ENCODE measurements around the gene EPHA7. TPM values are rescaled to one million over a fixed set of nuclear protein-coding genes. Genes with fewer than 3 reads are reported as not detected.

EPHA7 gene
- total and polyA plus RNA-seq, 2 donors (not counting 3 experiments of a cell fraction or from before 2014, with no cell fraction given), result not detected

DNA sequence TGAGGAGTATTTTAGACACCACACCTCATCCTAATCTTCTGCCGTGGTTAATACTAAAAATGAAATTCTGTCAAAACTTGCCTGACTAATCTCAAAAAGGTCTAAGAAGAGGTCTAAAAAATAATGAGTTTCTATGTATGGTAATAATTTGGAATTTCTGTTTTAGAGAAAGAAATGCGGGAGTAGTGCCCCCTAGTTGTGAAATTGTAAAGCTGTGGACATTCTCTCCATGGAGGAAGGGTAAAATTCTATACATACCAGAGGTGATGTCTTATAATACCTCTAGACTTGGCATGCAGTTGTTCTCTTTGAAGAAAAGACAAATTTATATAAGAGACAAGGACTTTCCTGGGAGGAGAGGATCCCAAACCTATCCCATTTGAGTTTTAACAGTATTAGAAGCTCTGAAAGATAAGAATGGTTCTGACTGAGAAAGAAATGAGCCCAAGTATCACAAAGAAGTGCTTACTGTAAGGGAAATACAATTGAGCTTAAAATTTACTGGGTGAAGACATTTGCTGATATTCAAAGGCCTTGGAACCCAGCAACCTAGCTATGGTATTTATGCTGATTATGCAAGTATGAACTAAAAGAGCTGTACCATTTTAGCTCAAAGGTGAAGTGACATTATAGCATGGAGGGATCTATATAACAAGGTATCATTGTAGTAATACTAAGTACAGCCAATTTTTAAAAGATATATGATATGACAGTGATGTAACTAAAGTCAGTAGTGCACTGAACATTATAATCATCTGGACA is 5.1 kb upstream of the EPHA7 start:
- BruUV-seq (replicated peaks), result no TSS peak
- POLR2A ChIA-PET, result no interaction called here

More for the DNA sequence above, 5.1 kb upstream of the EPHA7 start:
- Histone ChIP-seq H3K4me3 (replicated peaks in 1 of 3; ENCODE audit: insufficient read depth in 1 of 3, low read depth in 1 of 3, low read length in 3 of 3) (no peak overlapping the region), H3K36me3 (ENCODE audit: control insufficient read depth in 2 of 2, extremely low read depth in 1 of 2, insufficient read depth in 2 of 2, low read length in 2 of 2) (no peaks in the 10 kb centered on the region), H2AFZ (ENCODE audit: low read depth, low read length) (no peak overlapping the region), H3K79me2 (ENCODE audit: control insufficient read depth, insufficient read depth, low read length) (no peaks in the 10 kb centered on the region), H3K9me1 (replicated peaks; ENCODE audit: control insufficient read depth, extremely low read depth, insufficient read depth, low read length) (no peaks in the 10 kb centered on the region), H3K4me1 (ENCODE audit: control insufficient read depth, extremely low read depth, insufficient read depth, low read length) (peaks cover 9% of the 10 kb centered on the region), H4K20me1 (replicated peaks; ENCODE audit: control insufficient read depth, extremely low read depth, insufficient read depth, low read length) (no peaks in the 10 kb centered on the region), H3K9ac (replicated peaks; ENCODE audit: extremely low read depth, insufficient read depth, low read length) (no peak overlapping the region), H3K27me3 (ENCODE audit: control insufficient read depth in 2 of 2, insufficient read depth in 2 of 2, low read length in 2 of 2) (peaks cover 5 to 40% of the 10 kb centered on the region in 2 experiments), H3K27ac (ENCODE audit: insufficient read depth, low read depth, low read length) (no peak overlapping the region), H3K9me3 (replicated peaks; ENCODE audit: control insufficient read depth, insufficient read depth, low read length) (no peaks in the 10 kb centered on the region), H3K4me2 (ENCODE audit: insufficient read depth, low read length) (no peak overlapping the region)
- FAIRE-seq (peak; percentile 71), DNase-seq (ENCODE audit: low read depth, low spot score) (peak; percentile 36)
- intact Hi-C loops (cut with micrococcal nuclease), result loop anchor here (1.0 to 10.0 kb wide), 5 partner anchors 82 to 1300 kb away; no protein-coding TSS in a partner anchor
- no peak for TF ChIP-seq MYC (IDR thresholded peaks at IDR 0.05; ENCODE audit: low read depth, low read length)
- TF ChIP-seq POLR2A (IDR thresholded peaks at IDR 0.05; ENCODE audit: low read depth, low read length), result no peak
- no peak for TF ChIP-seq FOS (IDR thresholded peaks at IDR 0.05; ENCODE audit: borderline replicate concordance, insufficient read depth, low read length)
- no peak for TF ChIP-seq EZH2 (IDR thresholded peaks at IDR 0.05; ENCODE audit: borderline replicate concordance, low read depth, low read length, severe bottlenecking)
- peak; percentile 51 to 53 for TF ChIP-seq CTCF (IDR thresholded peaks at IDR 0.05; ENCODE audit: extremely low read depth in 1 of 2, insufficient read depth in 1 of 2, low read depth in 1 of 2, low read length in 2 of 2)
- CTCF ChIA-PET, result interaction anchor here (0.6 to 4.3 kb wide), 36 partner anchors 8 to 1667 kb away, joined by 3 to 239 read pairs (median 3); no protein-coding TSS in a partner anchor
- dilution Hi-C loops (cut with MboI; ENCODE audit: extremely low pct_ligation_motif_present, low sequenced_read_pairs), result no loop called here

All from endothelial cell of umbilical vein (primary cell).